ENCODE data around the gene CHST8.

DNA sequence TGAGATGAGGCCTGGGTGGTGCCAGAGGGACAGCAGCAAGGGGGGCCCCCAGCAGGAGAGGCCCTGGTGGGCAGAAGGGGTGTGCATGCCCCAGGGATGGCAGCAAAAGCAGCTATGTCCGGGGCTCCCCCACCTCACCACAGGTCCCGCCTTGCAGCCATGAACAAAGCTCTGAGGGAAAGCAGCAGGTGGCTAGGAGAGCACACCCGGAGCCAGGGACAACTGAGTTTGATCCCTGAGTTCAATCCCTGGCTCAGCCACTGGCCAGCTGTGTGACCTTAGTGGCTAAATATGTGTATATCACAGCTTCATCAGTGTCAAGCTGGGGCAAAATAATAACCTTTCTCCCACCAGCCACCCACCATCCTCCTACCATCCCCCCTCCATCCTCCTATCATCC is 127.3 kb downstream of the CHST8 start:
- TF ChIP-seq, protein P1, sequence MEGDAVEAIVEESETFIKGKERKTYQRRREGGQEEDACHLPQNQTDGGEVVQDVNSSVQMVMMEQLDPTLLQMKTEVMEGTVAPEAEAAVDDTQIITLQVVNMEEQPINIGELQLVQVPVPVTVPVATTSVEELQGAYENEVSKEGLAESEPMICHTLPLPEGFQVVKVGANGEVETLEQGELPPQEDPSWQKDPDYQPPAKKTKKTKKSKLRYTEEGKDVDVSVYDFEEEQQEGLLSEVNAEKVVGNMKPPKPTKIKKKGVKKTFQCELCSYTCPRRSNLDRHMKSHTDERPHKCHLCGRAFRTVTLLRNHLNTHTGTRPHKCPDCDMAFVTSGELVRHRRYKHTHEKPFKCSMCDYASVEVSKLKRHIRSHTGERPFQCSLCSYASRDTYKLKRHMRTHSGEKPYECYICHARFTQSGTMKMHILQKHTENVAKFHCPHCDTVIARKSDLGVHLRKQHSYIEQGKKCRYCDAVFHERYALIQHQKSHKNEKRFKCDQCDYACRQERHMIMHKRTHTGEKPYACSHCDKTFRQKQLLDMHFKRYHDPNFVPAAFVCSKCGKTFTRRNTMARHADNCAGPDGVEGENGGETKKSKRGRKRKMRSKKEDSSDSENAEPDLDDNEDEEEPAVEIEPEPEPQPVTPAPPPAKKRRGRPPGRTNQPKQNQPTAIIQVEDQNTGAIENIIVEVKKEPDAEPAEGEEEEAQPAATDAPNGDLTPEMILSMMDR (IDR thresholded peaks at IDR 0.05), result no peak
- no peak for TF ChIP-seq POLR2A (IDR thresholded peaks at IDR 0.05)
